ENCODE results near the gene FOXP4. TPM values are rescaled to one million over a fixed set of nuclear protein-coding genes. Genes with fewer than 3 reads are reported as not detected.

FOXP4 gene
- total RNA-seq, 2 donors from 2014 or later: 8.6 to 10.5 TPM

- no peak for ATAC-seq
- H3K27me3 ChIP-seq: no peaks in the 10 kb centered on the region
- peak overlapping the region in 2 of 4 donors; percentile 15 to 22 for H3K27ac ChIP-seq
- peaks cover 0 to 9% of the 10 kb centered on the region in 2 donors for H3K36me3 ChIP-seq (replicated peaks in 1 of 2; ENCODE audit: insufficient read depth in 1 of 2, low read depth in 2 of 2)
- intact Hi-C loops (cut with DNase I): loop anchor here (5.0 kb wide), 1 partner anchor 46 kb away; no protein-coding TSS in a partner anchor
- no peak overlapping the region for H3K4me3 ChIP-seq
- DNase-seq: peak in 1 of 4 donors; percentile 31
- no peaks in the 10 kb centered on the region for H3K9me3 ChIP-seq
- WGBS, 2 donors: 74 to 77% methylated on average over 15 of the region's 15 CpGs
- peaks cover 22% of the 10 kb centered on the region for H3K4me1 ChIP-seq
- no peak for TF ChIP-seq CTCF (IDR thresholded peaks at IDR 0.05)
- TF ChIP-seq POLR2A (IDR thresholded peaks at IDR 0.05): peak in 1 of 3 donors; percentile 6
These were observed 41.9 kb downstream of the FOXP4 start for GRCh38 chr6:41588111-41588510.

- Histone ChIP-seq H3K9me3 (no peaks in the 10 kb centered on the region), H3K36me3 (replicated peaks in 1 of 2; ENCODE audit: insufficient read depth in 1 of 2, low read depth in 2 of 2) (peaks cover 0 to 9% of the 10 kb centered on the region in 2 donors), H3K27ac (no peak overlapping the region), H3K4me1 (peaks cover 12% of the 10 kb centered on the region), H3K4me3 (no peak overlapping the region), H3K27me3 (no peaks in the 10 kb centered on the region)
- ATAC-seq (no peak), DNase-seq (no peak)
- TF ChIP-seq CTCF (IDR thresholded peaks at IDR 0.05) (no peak), POLR2A (IDR thresholded peaks at IDR 0.05) (no peak)
- intact Hi-C loops (cut with DNase I): loop anchor here (5.0 kb wide), 1 partner anchor 47 kb away; no protein-coding TSS in a partner anchor
- WGBS, 2 donors: 83 to 88% methylated on average over 1 to 2 of the region's 4 CpGs
These were observed 43.0 kb downstream of the FOXP4 start for GRCh38 chr6:41589223-41589622.

GRCh38 chr6:41589636-41590622 is 43.7 kb downstream of the FOXP4 start:
- DNase-seq (no peak), ATAC-seq (no peak)
- no peak for TF ChIP-seq CTCF (IDR thresholded peaks at IDR 0.05)
- TF ChIP-seq POLR2A (IDR thresholded peaks at IDR 0.05): no peak
- no peaks in the 10 kb centered on the region for H3K27me3 ChIP-seq
- 91% methylated on average over 25 to 38 of the region's 39 CpGs for WGBS, 2 donors
- no peak overlapping the region for H3K4me3 ChIP-seq
- no peaks in the 10 kb centered on the region for H3K9me3 ChIP-seq
- intact Hi-C loops (cut with DNase I): loop anchor here (5.0 kb wide), 3 partner anchors 48 to 168 kb away; no protein-coding TSS in a partner anchor
- H3K27ac ChIP-seq: no peak overlapping the region
- peaks cover 5% of the 10 kb centered on the region for H3K4me1 ChIP-seq
- H3K36me3 ChIP-seq (replicated peaks in 1 of 2; ENCODE audit: insufficient read depth in 1 of 2, low read depth in 2 of 2): peaks cover 0 to 9% of the 10 kb centered on the region in 2 donors

- no peak for ATAC-seq
- WGBS, 2 donors: 78 to 81% methylated on average over 4 to 6 of the region's 6 CpGs
- no peak for DNase-seq
- H3K9me3 ChIP-seq: no peaks in the 10 kb centered on the region
- peaks cover 0 to 9% of the 10 kb centered on the region in 2 donors for H3K36me3 ChIP-seq (replicated peaks in 1 of 2; ENCODE audit: insufficient read depth in 1 of 2, low read depth in 2 of 2)
- no peak overlapping the region for H3K4me3 ChIP-seq
- H3K27me3 ChIP-seq: no peaks in the 10 kb centered on the region
- intact Hi-C loops (cut with DNase I): loop anchor here (5.0 kb wide), 2 partner anchors 129 to 169 kb away; no protein-coding TSS in a partner anchor
- H3K4me1 ChIP-seq: no peaks in the 10 kb centered on the region
- TF ChIP-seq POLR2A (IDR thresholded peaks at IDR 0.05): no peak
- H3K27ac ChIP-seq: no peak overlapping the region
These were observed 44.9 kb downstream of the FOXP4 start for GRCh38 chr6:41591122-41591521.

GRCh38 chr6:41591859-41592502 is 45.8 kb downstream of the FOXP4 start:
- TF ChIP-seq CTCF (IDR thresholded peaks at IDR 0.05) (peak; percentile 85 to 98 (median 91)), POLR2A (IDR thresholded peaks at IDR 0.05) (no peak)
- no peaks in the 10 kb centered on the region for H3K9me3 ChIP-seq
- peak; percentile 71 to 82 (median 78) for DNase-seq
- intact Hi-C loops (cut with DNase I): loop anchor here (5.0 kb wide), 2 partner anchors 130 to 170 kb away; no protein-coding TSS in a partner anchor
- peaks cover 0 to 11% of the 10 kb centered on the region in 2 donors for H3K36me3 ChIP-seq (replicated peaks in 1 of 2; ENCODE audit: insufficient read depth in 1 of 2, low read depth in 2 of 2)
- H3K4me1 ChIP-seq: no peaks in the 10 kb centered on the region
- WGBS, 2 donors: 3 to 5% methylated on average over 7 of the region's 7 CpGs
- H3K27me3 ChIP-seq: no peaks in the 10 kb centered on the region
- no peak overlapping the region for H3K4me3 ChIP-seq
- H3K27ac ChIP-seq: no peak overlapping the region
- ATAC-seq: peak; percentile 75

All from body of pancreas (tissue), 4 donors.